Caco-2 (cell line): ENCODE data around the gene FANCB. TPM values are rescaled to one million over a fixed set of nuclear protein-coding genes. Genes with fewer than 3 reads are reported as not detected.

Experiments used
- BruUV-seq: library from RNA; stranded (reverse); fragments of 400-500 nt; replicated peaks from 2 replicates; lab custom pipeline; 2021; lab: Mats Ljungman, UMichigan
- CTCF ChIA-PET: fragments of 300-600 bp; sonication (Branson Sonifier 250); formaldehyde crosslinking; loops from one replicate; lab custom pipeline; 2022; ENCODE audit warnings: antibody characterized with exemption; lab: Charles Lee
- POLR2A ChIA-PET: fragments of 300-600 bp; sonication (Branson Sonifier 250); formaldehyde crosslinking; loops from one replicate; lab custom pipeline; 2022; ENCODE audit warnings: antibody characterized with exemption; lab: Charles Lee
- DNase-seq, 2 experiments: peaks; one replicate each; pipeline versions ENCODE4 v3.0.0 to v3.0.0-alpha.2; 2020 to 2022
- H3K27me3 ChIP-seq: replicated peaks from 2 replicates; pipeline ENCODE4 v1.6.0; 2011; ENCODE audit warnings: low read length; ENCODE audit not compliant: control insufficient read depth, insufficient read depth
- H3K36me3 ChIP-seq: 2 replicates; pipeline ENCODE4 v1.5.1; 2011; ENCODE audit warnings: low read length; ENCODE audit not compliant: control insufficient read depth, insufficient read depth
- H3K4me1 ChIP-seq: fragments of 250-450 bp; sonication (Bioruptor Pico); 2 replicates; pipeline ENCODE4 v1.5.1; 2020; ENCODE audit warnings: mild to moderate bottlenecking
- H3K4me3 ChIP-seq: 2 replicates; pipeline ENCODE4 v1.5.1; 2011; ENCODE audit warnings: low read depth, mild to moderate bottlenecking, control low read depth, low read length
- H3K9me3 ChIP-seq: fragments of 250-450 bp; sonication (Bioruptor Pico); 2 replicates; pipeline ENCODE4 v1.5.1; 2020; ENCODE audit warnings: mild to moderate bottlenecking, moderate library complexity
- H3K27ac Mint-ChIP-seq: one replicate; pipeline ENCODE4 v1.8.0; 2022; ENCODE audit warnings: mixed read lengths; ENCODE audit not compliant: unreplicated experiment
- H3K27me3 Mint-ChIP-seq: one replicate; pipeline ENCODE4 v1.8.0; 2022; ENCODE audit warnings: mixed read lengths; ENCODE audit not compliant: insufficient read depth, unreplicated experiment
- H3K36me3 Mint-ChIP-seq: one replicate; pipeline ENCODE4 v1.8.0; 2022; ENCODE audit warnings: mild to moderate bottlenecking, mixed read lengths; ENCODE audit not compliant: insufficient read depth, unreplicated experiment
- H3K4me1 Mint-ChIP-seq: one replicate; pipeline ENCODE4 v1.8.0; 2022; ENCODE audit warnings: low read depth, mixed read lengths; ENCODE audit not compliant: unreplicated experiment
- H3K4me3 Mint-ChIP-seq: one replicate; pipeline ENCODE4 v1.8.0; 2022; ENCODE audit warnings: mild to moderate bottlenecking, moderate library complexity, mixed read lengths; ENCODE audit not compliant: unreplicated experiment
- H3K9me3 Mint-ChIP-seq: one replicate; pipeline ENCODE4 v1.8.0; 2022; ENCODE audit warnings: mixed read lengths; ENCODE audit not compliant: unreplicated experiment
- intact Hi-C: fragments of 100-400 bp; cut with micrococcal nuclease; formaldehyde crosslinking; loops from one replicate; pipeline ENCODE4 v1.10.0; 2022; ENCODE audit not compliant: unreplicated experiment
- total RNA-seq: library from RNA; stranded (reverse); gene quantifications from 2 replicates; pipeline ENCODE4 v1.2.3, GENCODE V29; 2022
- TF ChIP-seq, protein P1 (sequence below), 2 experiments: fragments of 200-600 bp in 1 of 2; IDR thresholded peaks; 1 replicate in 1 of 2; 2 replicates in 1 of 2; pipeline versions ENCODE4 v1.5.1 to v1.8.0; 2011 to 2022; ENCODE audit warnings: antibody characterized with exemption in 1 of 2, control low read depth in 1 of 2, inconsistent platforms in 1 of 2, low read depth in 1 of 2, low read length in 1 of 2, mild to moderate bottlenecking in 1 of 2, moderate library complexity in 1 of 2; ENCODE audit not compliant: insufficient read depth in 1 of 2, severe bottlenecking in 1 of 2, unreplicated experiment in 1 of 2

FANCB gene
- total RNA-seq, 1 experiment from 2014 or later, result 8.1 TPM

DNA sequence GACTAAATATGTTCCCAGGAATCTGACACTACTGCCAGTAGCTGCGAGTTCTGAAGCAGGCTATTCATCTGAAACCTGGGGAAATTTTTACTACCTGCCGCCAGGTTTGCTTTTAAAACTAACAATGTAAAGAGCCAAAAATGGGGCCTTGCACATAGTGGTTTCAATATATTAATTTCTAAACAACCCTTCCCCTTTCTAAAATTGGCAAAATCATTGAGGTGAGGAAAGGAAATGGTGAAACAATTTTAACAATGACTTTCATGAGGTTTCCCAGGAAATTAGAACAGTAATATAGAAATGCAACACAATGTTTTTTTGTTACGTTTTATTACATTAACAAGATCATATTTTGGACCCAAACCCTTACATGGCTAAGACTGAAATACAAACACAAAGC, 21.3 kb downstream of the FANCB start:
- H3K4me1 Mint-ChIP-seq, result peaks cover 17% of the 10 kb centered on the region
- no peak for DNase-seq
- BruUV-seq, result no TSS peak
- ChIA-PET POLR2A (no interaction called here), CTCF (no interaction called here)
- H3K9me3 ChIP-seq, result no peaks in the 10 kb centered on the region
- no peaks in the 10 kb centered on the region for H3K36me3 ChIP-seq
- no peaks in the 10 kb centered on the region for H3K27me3 ChIP-seq
- no peak overlapping the region for H3K27ac Mint-ChIP-seq
- no peaks in the 10 kb centered on the region for H3K27me3 Mint-ChIP-seq
- H3K4me3 ChIP-seq, result no peak overlapping the region
- intact Hi-C loops, result no loop called here
- no peaks in the 10 kb centered on the region for H3K36me3 Mint-ChIP-seq
- no peaks in the 10 kb centered on the region for H3K4me1 ChIP-seq
- TF ChIP-seq, protein P1, sequence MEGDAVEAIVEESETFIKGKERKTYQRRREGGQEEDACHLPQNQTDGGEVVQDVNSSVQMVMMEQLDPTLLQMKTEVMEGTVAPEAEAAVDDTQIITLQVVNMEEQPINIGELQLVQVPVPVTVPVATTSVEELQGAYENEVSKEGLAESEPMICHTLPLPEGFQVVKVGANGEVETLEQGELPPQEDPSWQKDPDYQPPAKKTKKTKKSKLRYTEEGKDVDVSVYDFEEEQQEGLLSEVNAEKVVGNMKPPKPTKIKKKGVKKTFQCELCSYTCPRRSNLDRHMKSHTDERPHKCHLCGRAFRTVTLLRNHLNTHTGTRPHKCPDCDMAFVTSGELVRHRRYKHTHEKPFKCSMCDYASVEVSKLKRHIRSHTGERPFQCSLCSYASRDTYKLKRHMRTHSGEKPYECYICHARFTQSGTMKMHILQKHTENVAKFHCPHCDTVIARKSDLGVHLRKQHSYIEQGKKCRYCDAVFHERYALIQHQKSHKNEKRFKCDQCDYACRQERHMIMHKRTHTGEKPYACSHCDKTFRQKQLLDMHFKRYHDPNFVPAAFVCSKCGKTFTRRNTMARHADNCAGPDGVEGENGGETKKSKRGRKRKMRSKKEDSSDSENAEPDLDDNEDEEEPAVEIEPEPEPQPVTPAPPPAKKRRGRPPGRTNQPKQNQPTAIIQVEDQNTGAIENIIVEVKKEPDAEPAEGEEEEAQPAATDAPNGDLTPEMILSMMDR (IDR thresholded peaks at IDR 0.05; ENCODE audit: insufficient read depth in 1 of 2, low read depth in 1 of 2, low read length in 1 of 2, severe bottlenecking in 1 of 2, unreplicated experiment in 1 of 2), result no peak
- H3K9me3 Mint-ChIP-seq, result no peaks in the 10 kb centered on the region
- no peak overlapping the region for H3K4me3 Mint-ChIP-seq

DNA sequence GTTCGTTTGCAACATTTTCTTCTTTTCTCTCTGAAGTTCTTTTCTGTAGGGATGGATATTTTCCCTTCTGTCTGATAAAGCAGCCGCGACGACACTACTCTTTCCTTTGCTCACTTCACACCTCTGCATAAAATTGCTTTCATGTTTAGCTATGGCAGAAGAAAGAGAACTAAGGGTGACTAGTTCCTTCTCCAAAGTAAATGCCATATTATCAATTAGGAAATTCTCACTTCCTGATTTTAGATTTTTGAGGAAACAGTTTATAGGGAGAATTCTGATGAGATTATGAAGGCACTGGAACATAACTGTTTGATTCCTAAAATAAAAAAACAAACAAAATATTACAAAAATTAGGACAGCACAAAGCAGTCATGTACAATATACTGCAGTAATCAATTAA, 29.2 kb downstream of the FANCB start:
- no peak for DNase-seq
- TF ChIP-seq, protein P1 (IDR thresholded peaks at IDR 0.05; ENCODE audit: insufficient read depth in 1 of 2, low read depth in 1 of 2, low read length in 1 of 2, severe bottlenecking in 1 of 2, unreplicated experiment in 1 of 2), result no peak
- no peaks in the 10 kb centered on the region for H3K9me3 ChIP-seq
- H3K4me1 ChIP-seq, result no peaks in the 10 kb centered on the region
- intact Hi-C loops, result no loop called here
- Mint-ChIP-seq H3K27ac (no peak overlapping the region), H3K9me3 (no peaks in the 10 kb centered on the region), H3K4me3 (no peak overlapping the region), H3K4me1 (peaks cover 8% of the 10 kb centered on the region), H3K36me3 (no peaks in the 10 kb centered on the region), H3K27me3 (no peaks in the 10 kb centered on the region)
- CTCF ChIA-PET, result no interaction called here
- H3K36me3 ChIP-seq, result no peaks in the 10 kb centered on the region
- no peak overlapping the region for H3K4me3 ChIP-seq
- no TSS peak for BruUV-seq
- POLR2A ChIA-PET, result no interaction called here
- H3K27me3 ChIP-seq, result no peaks in the 10 kb centered on the region

DNA sequence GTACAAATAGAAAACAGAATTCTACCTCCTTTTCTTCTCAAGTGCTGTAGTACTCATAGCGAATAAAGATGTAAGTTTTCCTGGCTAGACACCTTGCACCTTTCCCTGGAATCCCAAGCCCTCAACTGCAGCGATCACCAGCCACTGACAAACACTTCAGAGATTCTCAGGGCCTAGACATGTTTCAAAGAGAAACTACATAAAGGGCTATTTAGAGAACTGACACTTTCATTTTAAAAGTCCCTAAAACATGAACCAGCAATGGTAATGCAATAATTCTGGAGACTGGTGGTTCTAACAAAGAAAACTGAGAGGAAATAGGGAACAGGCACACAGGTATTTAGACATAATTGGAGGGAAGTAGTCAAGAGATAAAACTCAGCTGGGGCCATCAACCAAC, 35.7 kb downstream of the FANCB start:
- Histone ChIP-seq H3K27me3 (no peaks in the 10 kb centered on the region), H3K9me3 (no peaks in the 10 kb centered on the region), H3K4me3 (no peak overlapping the region), H3K4me1 (no peaks in the 10 kb centered on the region), H3K36me3 (no peaks in the 10 kb centered on the region)
- no peaks in the 10 kb centered on the region for H3K9me3 Mint-ChIP-seq
- intact Hi-C loops, result no loop called here
- H3K36me3 Mint-ChIP-seq, result peaks cover 4% of the 10 kb centered on the region
- H3K4me1 Mint-ChIP-seq, result no peaks in the 10 kb centered on the region
- ChIA-PET CTCF (interaction anchor here (0.6 kb wide), 1 partner anchor 15 kb away, joined by 3 read pairs; no protein-coding TSS in a partner anchor), POLR2A (no interaction called here)
- BruUV-seq, result no TSS peak
- no peaks in the 10 kb centered on the region for H3K27me3 Mint-ChIP-seq
- TF ChIP-seq, protein P1 (IDR thresholded peaks at IDR 0.05; ENCODE audit: insufficient read depth in 1 of 2, low read depth in 1 of 2, low read length in 1 of 2, severe bottlenecking in 1 of 2, unreplicated experiment in 1 of 2), result no peak
- no peak overlapping the region for H3K4me3 Mint-ChIP-seq
- DNase-seq, result no peak
- H3K27ac Mint-ChIP-seq, result no peak overlapping the region
